ENCODE measurements around the gene DCC.

DNA sequence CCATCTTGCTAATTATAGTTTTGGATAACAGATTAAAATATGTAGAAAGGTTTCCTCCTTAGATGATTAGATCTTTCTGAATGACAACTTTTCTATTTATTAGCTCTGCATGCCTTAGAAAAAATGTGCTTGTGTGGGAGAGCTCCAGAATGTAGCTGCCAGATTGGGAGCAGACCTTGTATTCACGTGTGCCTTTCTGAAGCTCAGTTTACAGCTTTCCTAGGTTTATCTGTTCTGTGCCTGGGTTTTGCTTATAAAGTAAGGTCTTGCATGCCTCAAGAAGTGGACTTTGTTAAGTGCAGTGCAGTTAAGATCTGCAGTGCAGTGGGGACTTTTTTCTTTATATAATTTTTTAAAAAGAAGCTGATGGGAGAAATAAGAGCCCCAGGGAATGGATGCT lies 179.0 kb downstream of the DCC start:
- no peak for TF ChIP-seq CHD2 (IDR thresholded peaks at IDR 0.05; ENCODE audit: low read length)
- no peak for TF ChIP-seq POLR2AphosphoS5 (IDR thresholded peaks at IDR 0.05; ENCODE audit: low read depth, low read length)
- TF ChIP-seq, protein P1, sequence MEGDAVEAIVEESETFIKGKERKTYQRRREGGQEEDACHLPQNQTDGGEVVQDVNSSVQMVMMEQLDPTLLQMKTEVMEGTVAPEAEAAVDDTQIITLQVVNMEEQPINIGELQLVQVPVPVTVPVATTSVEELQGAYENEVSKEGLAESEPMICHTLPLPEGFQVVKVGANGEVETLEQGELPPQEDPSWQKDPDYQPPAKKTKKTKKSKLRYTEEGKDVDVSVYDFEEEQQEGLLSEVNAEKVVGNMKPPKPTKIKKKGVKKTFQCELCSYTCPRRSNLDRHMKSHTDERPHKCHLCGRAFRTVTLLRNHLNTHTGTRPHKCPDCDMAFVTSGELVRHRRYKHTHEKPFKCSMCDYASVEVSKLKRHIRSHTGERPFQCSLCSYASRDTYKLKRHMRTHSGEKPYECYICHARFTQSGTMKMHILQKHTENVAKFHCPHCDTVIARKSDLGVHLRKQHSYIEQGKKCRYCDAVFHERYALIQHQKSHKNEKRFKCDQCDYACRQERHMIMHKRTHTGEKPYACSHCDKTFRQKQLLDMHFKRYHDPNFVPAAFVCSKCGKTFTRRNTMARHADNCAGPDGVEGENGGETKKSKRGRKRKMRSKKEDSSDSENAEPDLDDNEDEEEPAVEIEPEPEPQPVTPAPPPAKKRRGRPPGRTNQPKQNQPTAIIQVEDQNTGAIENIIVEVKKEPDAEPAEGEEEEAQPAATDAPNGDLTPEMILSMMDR (IDR thresholded peaks at IDR 0.05; ENCODE audit: control extremely low read depth in 1 of 3, insufficient read depth in 1 of 3, low read depth in 1 of 3, low read length in 3 of 3): no peak
- TF ChIP-seq RAD21 (IDR thresholded peaks at IDR 0.05 in 1 of 2, conservative IDR thresholded peaks at IDR 0.05 in 1 of 2; ENCODE audit: low read depth in 2 of 2, low read length in 2 of 2): no peak
- no peak for TF ChIP-seq RBBP5 (IDR thresholded peaks at IDR 0.05; ENCODE audit: borderline replicate concordance, low read depth, low read length)
- TF ChIP-seq CREB1 (IDR thresholded peaks at IDR 0.05): no peak
- no peak for TF ChIP-seq GTF2F1 (IDR thresholded peaks at IDR 0.05; ENCODE audit: borderline replicate concordance, low read depth, low read length)

Measured in H1 (cell line).